Retinal pigment epithelial cell (primary cell): ENCODE results near the gene CGN.

Experiments
- DNase-seq: peaks from one replicate; pipeline ENCODE4 v3.0.0-alpha.2; 2010; ENCODE audit warnings: low read depth
- H3K4me3 ChIP-seq: 2 replicates; pipeline ENCODE4 v1.5.1; 2011; ENCODE audit warnings: mild to moderate bottlenecking, low read length, control low read depth, moderate library complexity
- TF ChIP-seq, protein P1 (sequence below): conservative IDR thresholded peaks from 2 replicates; pipeline ENCODE4 v1.5.1; 2011; ENCODE audit warnings: low read depth, low read length, control low read depth, inconsistent platforms

CGN gene

DNA sequence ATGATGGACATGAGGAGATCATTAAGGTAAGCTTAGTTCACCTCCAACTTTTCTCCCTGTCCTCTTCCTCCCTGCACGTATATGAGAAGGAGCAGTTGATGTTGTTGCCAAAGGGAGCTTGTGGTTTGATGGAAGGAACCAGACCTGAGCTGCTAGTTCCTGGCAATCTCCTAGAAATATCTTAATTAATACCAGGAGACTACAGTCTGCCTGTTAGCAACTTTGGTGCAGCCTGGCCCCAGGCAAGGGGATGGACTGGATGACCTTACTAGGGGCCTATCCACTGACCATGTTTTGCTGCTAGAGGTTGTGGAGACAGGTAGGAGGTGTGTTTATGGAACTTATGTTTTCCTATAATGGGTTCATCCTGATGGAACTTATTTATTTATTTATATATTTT lies 51.5 kb downstream of the CGN start:
- TF ChIP-seq, protein P1, sequence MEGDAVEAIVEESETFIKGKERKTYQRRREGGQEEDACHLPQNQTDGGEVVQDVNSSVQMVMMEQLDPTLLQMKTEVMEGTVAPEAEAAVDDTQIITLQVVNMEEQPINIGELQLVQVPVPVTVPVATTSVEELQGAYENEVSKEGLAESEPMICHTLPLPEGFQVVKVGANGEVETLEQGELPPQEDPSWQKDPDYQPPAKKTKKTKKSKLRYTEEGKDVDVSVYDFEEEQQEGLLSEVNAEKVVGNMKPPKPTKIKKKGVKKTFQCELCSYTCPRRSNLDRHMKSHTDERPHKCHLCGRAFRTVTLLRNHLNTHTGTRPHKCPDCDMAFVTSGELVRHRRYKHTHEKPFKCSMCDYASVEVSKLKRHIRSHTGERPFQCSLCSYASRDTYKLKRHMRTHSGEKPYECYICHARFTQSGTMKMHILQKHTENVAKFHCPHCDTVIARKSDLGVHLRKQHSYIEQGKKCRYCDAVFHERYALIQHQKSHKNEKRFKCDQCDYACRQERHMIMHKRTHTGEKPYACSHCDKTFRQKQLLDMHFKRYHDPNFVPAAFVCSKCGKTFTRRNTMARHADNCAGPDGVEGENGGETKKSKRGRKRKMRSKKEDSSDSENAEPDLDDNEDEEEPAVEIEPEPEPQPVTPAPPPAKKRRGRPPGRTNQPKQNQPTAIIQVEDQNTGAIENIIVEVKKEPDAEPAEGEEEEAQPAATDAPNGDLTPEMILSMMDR, result no peak
- H3K4me3 ChIP-seq, result no peak overlapping the region
- no peak for DNase-seq

DNA sequence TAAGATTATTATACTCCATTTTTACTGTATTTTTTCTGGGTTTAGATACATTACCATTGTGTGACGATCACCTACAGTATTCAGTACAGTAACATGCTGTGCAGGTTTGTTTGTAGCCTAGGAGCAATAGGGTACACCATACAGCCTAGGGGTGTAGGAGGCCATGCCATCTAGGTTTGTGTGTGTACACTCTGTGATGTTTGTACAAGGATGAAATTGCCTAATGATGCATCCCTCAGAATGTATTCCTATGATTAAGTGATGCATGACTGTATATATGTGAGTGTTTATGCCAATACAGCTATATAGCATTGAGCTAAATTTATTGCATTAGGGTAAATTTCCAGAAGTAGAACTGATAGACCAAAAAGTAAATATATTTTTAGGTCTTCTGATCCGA lies 52.2 kb downstream of the CGN start:
- TF ChIP-seq, protein P1, result no peak
- no peak overlapping the region for H3K4me3 ChIP-seq
- DNase-seq, result no peak

DNA sequence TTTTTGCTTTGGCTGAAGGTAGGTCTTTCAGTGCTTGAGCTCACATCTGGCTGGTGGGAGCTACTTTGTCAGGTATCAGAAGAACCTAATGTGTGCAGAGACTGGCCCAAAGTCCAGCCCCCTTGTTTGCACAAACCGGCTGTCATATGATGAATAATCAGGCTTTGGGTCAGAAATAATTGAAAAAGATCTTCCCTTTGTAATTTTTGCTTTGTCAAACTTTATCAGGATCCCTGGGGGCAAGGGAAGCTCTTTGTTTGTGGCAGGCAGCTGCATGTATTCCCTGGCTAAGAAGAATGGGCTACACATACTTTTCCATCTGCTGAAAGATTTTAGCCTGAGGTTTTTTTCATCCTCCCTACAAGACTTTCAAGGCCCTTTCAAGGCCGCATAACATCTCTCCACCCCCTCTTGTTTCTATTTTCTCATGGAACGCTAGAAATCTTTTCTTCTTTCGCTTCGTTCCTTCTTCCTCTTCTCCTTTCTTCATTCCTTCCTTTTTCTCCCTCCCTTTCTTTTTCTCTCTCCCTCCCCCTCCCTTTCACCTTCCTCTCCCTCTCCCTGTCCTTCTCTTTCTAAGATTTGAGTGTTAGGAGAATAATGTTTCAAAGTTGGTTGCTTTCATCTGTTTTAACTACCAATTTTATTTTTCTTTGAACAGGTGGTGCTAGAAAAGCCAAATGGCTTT lies 54.5 kb downstream of the CGN start:
- no peak for DNase-seq
- no peak overlapping the region for H3K4me3 ChIP-seq
- TF ChIP-seq, protein P1, result no peak

DNA sequence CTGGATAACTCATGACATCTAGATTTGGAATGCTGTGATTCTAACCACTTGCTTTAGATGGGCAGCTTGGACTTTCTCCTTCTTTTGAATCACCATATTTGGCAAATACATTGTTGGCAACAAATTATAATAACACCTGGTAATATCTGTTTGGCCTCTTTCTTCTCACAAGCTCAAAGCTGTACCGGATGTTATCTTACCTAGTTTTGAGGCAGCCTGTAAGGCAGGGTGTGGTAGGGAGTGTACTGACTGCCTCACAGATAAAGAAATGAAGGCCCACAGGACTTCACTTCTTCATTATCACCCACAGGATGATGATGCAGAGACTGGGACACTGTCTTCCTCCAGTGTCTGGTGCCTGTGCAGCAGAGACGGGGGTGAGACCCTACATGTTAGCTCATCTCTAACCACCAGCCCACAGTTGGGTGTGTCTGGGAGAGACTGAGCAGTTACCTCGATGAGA lies 57.5 kb downstream of the CGN start:
- no peak for DNase-seq
- TF ChIP-seq, protein P1, result no peak
- H3K4me3 ChIP-seq, result no peak overlapping the region

DNA sequence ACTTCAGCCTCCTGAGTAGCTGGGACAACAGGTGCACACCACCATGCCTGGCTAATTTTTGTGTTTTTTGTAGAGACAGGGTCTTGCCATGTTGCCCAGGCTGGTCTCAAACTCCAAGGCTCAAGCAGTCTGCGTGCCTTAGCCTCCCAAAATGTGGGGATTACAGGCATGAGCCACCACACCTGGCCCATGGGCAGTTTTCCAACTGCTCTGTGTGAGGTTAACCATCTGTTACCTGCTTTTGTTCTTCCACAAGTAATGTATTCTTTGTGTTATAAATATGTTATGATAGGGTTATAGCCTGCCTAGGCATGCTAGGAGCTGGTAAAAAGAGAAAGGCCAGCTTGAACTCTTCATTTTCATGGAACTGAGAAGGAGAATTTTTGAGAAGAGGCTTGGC lies 59.6 kb downstream of the CGN start:
- H3K4me3 ChIP-seq, result no peak overlapping the region
- DNase-seq, result no peak
- TF ChIP-seq, protein P1, result no peak

DNA sequence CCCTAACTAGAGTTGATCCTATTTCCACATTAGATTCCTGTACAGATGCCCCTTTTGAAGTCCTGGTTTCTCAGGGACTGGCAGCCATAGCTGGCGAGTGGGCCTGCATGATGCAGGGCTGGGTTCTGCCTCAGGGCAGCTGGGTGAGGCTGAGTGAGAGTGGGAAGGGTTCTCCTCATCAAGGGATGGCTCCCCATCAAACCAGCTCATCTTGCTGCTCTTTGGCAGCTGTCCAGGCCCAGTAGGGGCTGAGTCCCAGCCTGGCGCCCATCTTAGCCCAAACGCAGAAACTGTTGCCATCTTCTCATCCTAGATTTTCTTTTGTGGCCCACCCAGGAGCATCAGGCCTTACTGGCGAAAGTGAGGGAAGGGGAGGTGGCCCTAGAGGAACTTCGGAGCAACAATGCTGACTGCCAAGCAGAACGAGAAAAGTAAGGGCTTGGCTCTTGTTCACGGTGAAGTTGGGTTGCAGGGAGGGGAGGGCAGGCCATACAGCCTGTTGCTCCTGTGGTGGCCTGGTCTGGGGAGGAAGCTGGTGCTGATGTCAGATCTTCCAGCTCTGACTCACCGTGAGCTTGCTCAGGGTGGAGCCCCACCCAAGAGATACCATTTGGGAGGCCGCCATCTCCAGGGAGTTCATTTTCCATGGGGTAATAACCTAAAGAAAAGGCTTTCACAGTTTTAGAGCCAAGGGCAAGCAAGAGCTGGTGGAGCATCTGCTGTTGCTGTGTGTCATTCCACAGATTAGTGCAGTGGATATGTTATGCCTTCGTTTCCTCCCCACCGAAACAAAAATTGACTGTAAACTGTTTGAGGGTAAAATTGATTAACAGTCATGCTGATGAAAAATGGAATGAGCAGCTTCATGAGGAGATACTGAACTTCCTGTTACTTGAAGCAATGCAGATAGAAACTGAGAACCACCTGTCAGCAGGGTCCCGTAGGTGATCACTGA lies 63.7 kb downstream of the CGN start:
- TF ChIP-seq, protein P1, result no peak
- DNase-seq, result no peak
- H3K4me3 ChIP-seq, result no peak overlapping the region
